Testis (tissue), 5 donors: ENCODE data around the gene ADH1A. TPM values are rescaled to one million over a fixed set of nuclear protein-coding genes. Genes with fewer than 3 reads are reported as not detected.

Source experiments
- DNase-seq: peaks from one replicate; pipeline ENCODE4 v3.0.0-alpha.2; 2019
- H3K27ac ChIP-seq, 2 donors: fragments of 200-600 bp; sonication (generic); one replicate each; pipeline ENCODE4 v1.5.1; 2019
- H3K27me3 ChIP-seq: fragments of 200-600 bp; sonication (generic); one replicate; pipeline ENCODE4 v1.5.1; 2019
- H3K36me3 ChIP-seq: fragments of 200-600 bp; sonication (generic); one replicate; pipeline ENCODE4 v1.5.1; 2017; ENCODE audit warnings: low read depth; ENCODE audit errors: missing control alignments
- H3K4me1 ChIP-seq: fragments of 200-600 bp; sonication (generic); one replicate; pipeline ENCODE4 v1.5.1; 2019
- H3K4me3 ChIP-seq, 2 donors: fragments of 200-600 bp; sonication (generic); one replicate each; pipeline ENCODE4 v1.5.1; 2017 to 2019
- H3K9me3 ChIP-seq: fragments of 200-600 bp; sonication (generic); one replicate; pipeline ENCODE4 v1.5.1; 2017
- CTCF ChIP-seq, 3 experiments: fragments of 450-650 bp in 2 of 3; fragments of 200-600 bp in 1 of 3; sonication (generic) in 1 of 3; IDR thresholded peaks; one replicate each; pipeline ENCODE4 v1.5.1; 2016 to 2019; ENCODE audit warnings: antibody characterized with exemption in 3 of 3, mild to moderate bottlenecking in 2 of 3, moderate library complexity in 1 of 3
- POLR2A ChIP-seq: fragments of 450-650 bp; IDR thresholded peaks from one replicate; pipeline ENCODE4 v1.6.1; 2017; ENCODE audit warnings: antibody characterized with exemption, mild to moderate bottlenecking, moderate library complexity
- WGBS, 2 donors: methylation state at CpG; one replicate each; pipeline ENCODE4 v1.1.5; 2018; 5-methylcytosine and 5-hydroxymethylcytosine counted together
- intact Hi-C: fragments of 100-400 bp; cut with DNase I; formaldehyde crosslinking; loops from one replicate; pipeline ENCODE4 v1.15.1; 2023; ENCODE audit warnings: low total_unique reads
- long read RNA-seq, 2 donors: transcript quantifications; one replicate each; lab custom pipeline, GENCODE V29; 2026
- polyA plus RNA-seq: library from polyadenylated mRNA; stranded (reverse); fragments of 350-450 nt; fragmentation: Illumina TruSeq; extraction: RNeasy Lipid Tissue Mini Kit (QIAGEN cat#74804); gene quantifications from one replicate; pipeline ENCODE4 v1.2.3, GENCODE V29; 2014; ENCODE audit warnings: low read depth, low replicate concordance; ENCODE audit not compliant: insufficient read depth
- total RNA-seq, 2 donors: library from RNA; depleted of rRNA; stranded (reverse); fragments of >200 nt; gene quantifications; one replicate each; pipeline ENCODE4 v1.2.3, GENCODE V29; 2016

The ADH1A gene
- total RNA-seq (under 1 TPM in 1 of 2 donors, not detected in 1; 0.31 TPM), polyA plus RNA-seq (0.84 TPM)
- long read RNA-seq, donor 1, result 0 reads
- long read RNA-seq, donor 2, result 0 reads

- Histone ChIP-seq H3K27me3 (no peaks in the 10 kb centered on the region), H3K9me3 (no peaks in the 10 kb centered on the region), H3K27ac (no peak within 1 kb of the TSS), H3K36me3 (no peaks in the 10 kb centered on the region), H3K4me3 (no peak within 1 kb of the TSS), H3K4me1 (no peaks in the 10 kb centered on the region)
- DNase-seq, result no peak
- intact Hi-C loops, result no loop called here
- no peak for TF ChIP-seq POLR2A
- TF ChIP-seq CTCF (IDR thresholded peaks at IDR 0.05), result no peak
- WGBS, 2 donors, result 69 to 88% methylated on average over 3 of the region's 3 CpGs
Measured at GRCh38 chr4:99290848-99291786, at the start of gene ADH1A. Gene ADH1A, minus strand, starts transcription at chr4:99290985. Its CDS starts 71 bp downstream, at chr4:99290914.

- intact Hi-C loops, result no loop called here
- no peak overlapping the region for H3K4me3 ChIP-seq
- no peak overlapping the region for H3K27ac ChIP-seq
- 83 to 85% methylated on average over 3 of the region's 3 CpGs for WGBS, 2 donors
- TF ChIP-seq CTCF (IDR thresholded peaks at IDR 0.05), result no peak
- TF ChIP-seq POLR2A, result no peak
- no peaks in the 10 kb centered on the region for H3K36me3 ChIP-seq
- no peaks in the 10 kb centered on the region for H3K4me1 ChIP-seq
- DNase-seq, result no peak
- no peaks in the 10 kb centered on the region for H3K27me3 ChIP-seq
- no peaks in the 10 kb centered on the region for H3K9me3 ChIP-seq
Measured at GRCh38 chr4:99339172-99339571, 48.4 kb upstream of the ADH1A start.

- Histone ChIP-seq H3K27me3 (no peaks in the 10 kb centered on the region), H3K4me3 (no peak overlapping the region), H3K36me3 (no peaks in the 10 kb centered on the region), H3K4me1 (no peaks in the 10 kb centered on the region), H3K9me3 (no peaks in the 10 kb centered on the region), H3K27ac (no peak overlapping the region)
- TF ChIP-seq CTCF (IDR thresholded peaks at IDR 0.05), result no peak
- no peak for TF ChIP-seq POLR2A
- 55 to 59% methylated on average over 4 of the region's 4 CpGs for WGBS, 2 donors
- intact Hi-C loops, result no loop called here
- no peak for DNase-seq
Measured at GRCh38 chr4:99336553-99336952, 45.8 kb upstream of the ADH1A start.

DNA sequence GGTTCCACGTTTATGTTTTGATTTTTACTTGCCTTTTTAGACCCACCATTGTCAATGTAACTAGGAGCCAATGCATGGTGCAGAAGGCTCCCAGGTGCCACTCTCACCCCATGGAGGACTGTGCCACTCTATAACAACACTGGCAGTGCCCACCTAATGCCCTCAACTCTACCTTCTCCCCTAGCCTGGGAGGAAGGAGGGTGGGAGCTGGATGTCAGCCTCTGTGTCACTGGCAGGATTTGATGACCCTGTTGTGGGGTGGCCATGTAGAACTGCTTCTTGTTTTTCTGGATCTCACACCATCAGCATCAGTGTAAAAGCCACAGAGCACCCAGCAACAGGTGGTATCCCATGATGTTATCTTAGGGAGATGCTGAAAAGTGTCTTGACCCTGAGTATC, 44.1 kb upstream of the ADH1A start:
- intact Hi-C loops, result no loop called here
- no peaks in the 10 kb centered on the region for H3K27me3 ChIP-seq
- no peak overlapping the region for H3K27ac ChIP-seq
- H3K4me1 ChIP-seq, result no peaks in the 10 kb centered on the region
- no peak overlapping the region for H3K4me3 ChIP-seq
- DNase-seq, result no peak
- no peaks in the 10 kb centered on the region for H3K9me3 ChIP-seq
- 88 to 89% methylated on average over 1 of the region's 1 CpG for WGBS, 2 donors
- TF ChIP-seq CTCF (IDR thresholded peaks at IDR 0.05) (no peak), POLR2A (no peak)
- H3K36me3 ChIP-seq, result no peaks in the 10 kb centered on the region
